Thoracic aorta (tissue), 2 donors: Measurements from ENCODE around the gene TOE1. TPM values are rescaled to one million over a fixed set of nuclear protein-coding genes. Genes with fewer than 3 reads are reported as not detected.

Experiments
- ATAC-seq: fragments of 150-250 bp; one replicate; pipeline ENCODE4 v1.8.0; 2017; ENCODE audit warnings: low read depth; ENCODE audit not compliant: insufficient number of reproducible peaks, low FRiP score
- DNase-seq: peaks from one replicate; pipeline ENCODE4 v3.0.0-alpha.2; 2020; ENCODE audit warnings: low spot score
- H3K27ac ChIP-seq, 2 donors: fragments of 200-600 bp; sonication (generic); 1 replicate in 1 of 2; 2 replicates in 1 of 2; pipeline ENCODE4 v1.5.1; 2016; ENCODE audit warnings: mild to moderate bottlenecking in 2 of 2, moderate library complexity in 2 of 2
- H3K27me3 ChIP-seq: fragments of 200-600 bp; sonication (generic); replicated peaks from 2 replicates; pipeline ENCODE4 v1.6.0; 2016; ENCODE audit warnings: mild to moderate bottlenecking; ENCODE audit not compliant: insufficient read depth
- H3K36me3 ChIP-seq: fragments of 200-600 bp; sonication (generic); one replicate; pipeline ENCODE4 v1.5.1; 2016
- H3K4me1 ChIP-seq, 2 donors: fragments of 200-600 bp; sonication (generic); 1 replicate in 1 of 2; 2 replicates in 1 of 2; pipeline versions ENCODE4 v1.5.1 to v1.6.0; 2016; ENCODE audit warnings: low read depth in 2 of 2, mild to moderate bottlenecking in 1 of 2; ENCODE audit not compliant: control insufficient read depth in 1 of 2
- H3K4me3 ChIP-seq: fragments of 200-600 bp; sonication (generic); 2 replicates; pipeline ENCODE4 v1.5.1; 2016; ENCODE audit warnings: mild to moderate bottlenecking
- H3K9me3 ChIP-seq: fragments of 200-600 bp; sonication (generic); 2 replicates; pipeline ENCODE4 v1.5.1; 2016
- CTCF ChIP-seq: fragments of 200-600 bp; sonication (generic); IDR thresholded peaks from one replicate; pipeline ENCODE4 v1.5.1; 2019; ENCODE audit warnings: antibody characterized with exemption
- total RNA-seq, 2 donors: library from RNA; depleted of rRNA; stranded (reverse); fragments of >200 nt; gene quantifications; one replicate each; pipeline versions ENCODE4 v1.1.0 to v1.2.3, GENCODE V29; 2016

Gene TOE1
- total RNA-seq, 2 donors from 2014 or later: 4.7 to 10.5 TPM

GRCh38 chr1:45385302-45385701 lies 45.3 kb downstream of the TOE1 start:
- ATAC-seq: no peak
- H3K4me1 ChIP-seq: no peaks in the 10 kb centered on the region
- no peak for TF ChIP-seq CTCF
- H3K27me3 ChIP-seq: no peaks in the 10 kb centered on the region
- H3K36me3 ChIP-seq: no peaks in the 10 kb centered on the region
- DNase-seq: no peak
- H3K9me3 ChIP-seq: no peaks in the 10 kb centered on the region
- H3K27ac ChIP-seq: no peak overlapping the region
- H3K4me3 ChIP-seq: no peak overlapping the region

- no peak for DNase-seq
Measured at GRCh38 chr1:45386219-45386618, 46.2 kb downstream of the TOE1 start.

More at GRCh38 chr1:45386219-45386618, 46.2 kb downstream of the TOE1 start:
- no peaks in the 10 kb centered on the region for H3K9me3 ChIP-seq
- H3K27ac ChIP-seq: no peak overlapping the region
- no peak overlapping the region for H3K4me3 ChIP-seq
- no peak for ATAC-seq
- TF ChIP-seq CTCF: no peak
- H3K4me1 ChIP-seq: no peaks in the 10 kb centered on the region
- H3K36me3 ChIP-seq: no peaks in the 10 kb centered on the region
- H3K27me3 ChIP-seq: no peaks in the 10 kb centered on the region

Other genes with a start within 250 kb of the TOE1 start
- 1 to 10 TPM; 2.0 to 3.5 TPM for gene ZSWIM5, start 133.6 kb upstream of the TOE1 start, total RNA-seq
- not detected for gene HPDL, start 13.3 kb upstream of the TOE1 start, total RNA-seq
- 10 to 100 TPM; 15.2 to 27.4 TPM for gene MUTYH, start 270 bp downstream of the TOE1 start, total RNA-seq
- 1 to 10 TPM; 3.5 to 7.6 TPM for gene TESK2, start 151.0 kb downstream of the TOE1 start, total RNA-seq
- gene CCDC163, start 159.9 kb downstream of the TOE1 start, total RNA-seq: 1 to 10 TPM; 1.3 to 1.9 TPM
- gene MMACHC, start 160.1 kb downstream of the TOE1 start, total RNA-seq: 1 to 10 TPM; 1.4 to 1.5 TPM
- gene PRDX1, start 181.7 kb downstream of the TOE1 start, total RNA-seq: 100 to 1,000 TPM; 196 to 246 TPM
- 100 to 1,000 TPM in 1 of 2 donors, 10 to 100 TPM in 1; 35.3 to 130 TPM for gene AKR1A1, start 210.7 kb downstream of the TOE1 start, total RNA-seq
- 10 to 100 TPM; 34.7 to 91.4 TPM for gene NASP, start 243.9 kb downstream of the TOE1 start, total RNA-seq